Brain microvascular endothelial cell (primary cell): ENCODE data around the gene FNDC1.

ENCODE experiments used
- DNase-seq: peaks from one replicate; pipeline ENCODE4 v3.0.0-alpha.2; 2020
- H3K27ac ChIP-seq: fragments of 250-450 bp; sonication (Bioruptor Pico); 2 replicates; pipeline ENCODE4 v1.5.1; 2020; ENCODE audit warnings: mild to moderate bottlenecking, moderate library complexity
- H3K27me3 ChIP-seq: fragments of 250-450 bp; sonication (Bioruptor Pico); replicated peaks from 2 replicates; pipeline ENCODE4 v1.5.1; 2020; ENCODE audit warnings: mild to moderate bottlenecking
- H3K36me3 ChIP-seq: fragments of 250-450 bp; sonication (Bioruptor Pico); replicated peaks from 2 replicates; pipeline ENCODE4 v1.5.1; 2020; ENCODE audit warnings: mild to moderate bottlenecking
- H3K4me3 ChIP-seq: 2 replicates; pipeline ENCODE4 v1.5.1; 2011; ENCODE audit warnings: low read depth, mild to moderate bottlenecking, control low read depth, low read length, moderate library complexity
- in situ Hi-C: cut with HindIII; loops from 2 replicates; pipeline ENCODE4 v1.10.0; 2017; ENCODE audit warnings: low sequenced_read_pairs, low pct_ligation_motif_present
- TF ChIP-seq, protein P1 (sequence below): IDR thresholded peaks from 2 replicates; pipeline ENCODE4 v1.5.1; 2011; ENCODE audit warnings: low read depth, mild to moderate bottlenecking, moderate library complexity, low read length, control low read depth, inconsistent platforms; ENCODE audit errors: missing control alignments

Gene FNDC1

DNA sequence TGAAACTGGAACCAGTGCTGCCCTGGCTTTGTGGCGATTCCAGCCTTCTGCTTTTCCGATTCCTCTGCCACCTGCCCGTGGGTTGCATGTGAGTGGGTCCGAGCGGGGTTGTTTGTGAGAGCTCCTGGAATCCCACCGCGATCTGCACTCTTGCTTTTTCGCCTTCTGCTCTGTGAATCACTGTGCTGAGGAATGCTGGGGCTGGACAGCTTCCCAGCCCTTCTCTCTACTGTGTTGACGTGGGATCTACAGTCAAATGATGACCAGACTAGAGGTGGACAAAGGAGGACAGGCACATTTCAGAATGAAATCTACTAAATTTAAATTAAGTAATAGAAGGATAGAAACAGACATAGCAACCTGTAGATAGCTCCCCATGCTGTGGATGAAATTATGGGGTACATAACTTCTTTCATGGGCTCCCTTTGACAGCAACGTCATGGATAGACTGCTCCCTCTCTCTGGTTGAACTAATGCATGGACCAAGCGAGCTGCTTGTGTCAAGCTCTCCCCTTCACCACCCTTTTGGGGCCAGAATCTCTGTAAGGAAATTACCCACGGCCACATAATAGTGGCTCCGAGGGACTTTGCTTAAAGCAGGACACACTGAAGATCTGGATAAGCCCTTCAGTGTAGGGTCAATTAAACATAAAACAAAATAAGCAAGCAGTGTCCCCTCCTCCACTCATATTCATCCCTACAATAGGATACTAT is 2.0 kb downstream of the FNDC1 start:
- Histone ChIP-seq H3K36me3 (no peaks in the 10 kb centered on the region), H3K27ac (no peak overlapping the region), H3K27me3 (peaks cover 13% of the 10 kb centered on the region), H3K4me3 (no peak overlapping the region)
- in situ Hi-C loops, result loop anchor here (25.0 kb wide), 1 partner anchor 466 kb away; no protein-coding TSS in a partner anchor
- TF ChIP-seq, protein P1, sequence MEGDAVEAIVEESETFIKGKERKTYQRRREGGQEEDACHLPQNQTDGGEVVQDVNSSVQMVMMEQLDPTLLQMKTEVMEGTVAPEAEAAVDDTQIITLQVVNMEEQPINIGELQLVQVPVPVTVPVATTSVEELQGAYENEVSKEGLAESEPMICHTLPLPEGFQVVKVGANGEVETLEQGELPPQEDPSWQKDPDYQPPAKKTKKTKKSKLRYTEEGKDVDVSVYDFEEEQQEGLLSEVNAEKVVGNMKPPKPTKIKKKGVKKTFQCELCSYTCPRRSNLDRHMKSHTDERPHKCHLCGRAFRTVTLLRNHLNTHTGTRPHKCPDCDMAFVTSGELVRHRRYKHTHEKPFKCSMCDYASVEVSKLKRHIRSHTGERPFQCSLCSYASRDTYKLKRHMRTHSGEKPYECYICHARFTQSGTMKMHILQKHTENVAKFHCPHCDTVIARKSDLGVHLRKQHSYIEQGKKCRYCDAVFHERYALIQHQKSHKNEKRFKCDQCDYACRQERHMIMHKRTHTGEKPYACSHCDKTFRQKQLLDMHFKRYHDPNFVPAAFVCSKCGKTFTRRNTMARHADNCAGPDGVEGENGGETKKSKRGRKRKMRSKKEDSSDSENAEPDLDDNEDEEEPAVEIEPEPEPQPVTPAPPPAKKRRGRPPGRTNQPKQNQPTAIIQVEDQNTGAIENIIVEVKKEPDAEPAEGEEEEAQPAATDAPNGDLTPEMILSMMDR, result no peak
- DNase-seq, result peak; percentile 84

DNA sequence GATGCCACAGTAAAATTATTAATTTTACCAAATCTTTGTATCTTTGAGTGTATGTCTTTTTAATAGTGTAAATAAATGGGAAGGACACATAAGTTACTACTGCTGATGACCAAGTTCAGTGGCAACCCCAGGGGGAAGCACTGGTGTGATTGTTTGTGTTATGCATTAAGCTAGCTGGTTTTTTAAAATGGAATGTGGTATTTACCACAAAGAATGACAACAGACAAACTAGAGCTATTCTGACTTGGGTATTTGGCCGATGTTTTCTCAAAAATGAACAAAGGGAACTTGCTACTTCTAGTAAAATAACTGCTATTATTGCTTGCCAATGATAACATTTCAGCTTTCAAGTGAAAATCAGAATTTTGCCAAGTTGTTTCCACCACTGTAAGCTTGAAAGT is 2.9 kb downstream of the FNDC1 start:
- in situ Hi-C loops, result loop anchor here (25.0 kb wide), 1 partner anchor 465 kb away; no protein-coding TSS in a partner anchor
- H3K27me3 ChIP-seq, result peaks cover 9% of the 10 kb centered on the region
- no peak for DNase-seq

DNA sequence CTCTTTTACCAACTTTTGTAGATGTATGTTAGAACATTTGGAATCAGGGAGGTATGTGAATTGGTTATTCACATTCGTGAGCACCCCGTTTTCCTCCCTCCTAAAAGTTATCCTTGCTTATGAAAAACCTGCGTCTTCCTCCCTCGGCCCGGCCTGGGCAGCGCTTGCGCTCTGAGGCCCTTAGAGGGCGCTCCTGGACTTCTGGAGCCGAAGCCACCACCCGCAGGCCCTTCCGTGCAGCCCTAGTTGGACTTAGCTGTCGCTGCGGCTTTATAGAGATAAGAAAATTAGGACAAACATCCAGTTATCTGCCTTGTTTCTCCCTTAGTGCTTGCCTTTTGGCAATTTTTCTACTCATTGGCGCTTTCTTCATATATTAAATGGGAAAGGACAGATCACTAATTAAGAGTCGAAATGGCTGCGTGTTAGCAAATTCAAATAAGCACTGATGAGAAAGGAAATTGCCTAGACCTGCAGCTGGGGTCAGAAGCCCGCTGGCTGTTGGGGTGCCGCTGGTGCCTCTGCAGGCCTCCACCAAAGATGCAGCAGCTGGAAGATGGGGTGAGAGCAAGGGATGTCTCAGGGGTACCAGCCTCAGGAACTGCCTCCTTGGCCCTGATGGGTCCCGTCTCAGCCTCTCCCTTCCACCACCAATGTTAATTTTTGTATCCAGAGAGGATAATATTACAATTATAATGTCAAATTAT is 5.2 kb downstream of the FNDC1 start:
- Histone ChIP-seq H3K4me3 (no peak overlapping the region), H3K27ac (no peak overlapping the region), H3K36me3 (no peaks in the 10 kb centered on the region), H3K27me3 (peaks cover 4% of the 10 kb centered on the region)
- TF ChIP-seq, protein P1, result peak; percentile 99
- in situ Hi-C loops, result loop anchor here (25.0 kb wide), 1 partner anchor 463 kb away; no protein-coding TSS in a partner anchor
- peak; percentile 77 for DNase-seq

More for the DNA sequence above, 2.9 kb downstream of the FNDC1 start:
- Histone ChIP-seq H3K36me3 (no peaks in the 10 kb centered on the region), H3K4me3 (no peak overlapping the region), H3K27ac (no peak overlapping the region)
- TF ChIP-seq, protein P1, result no peak

DNA sequence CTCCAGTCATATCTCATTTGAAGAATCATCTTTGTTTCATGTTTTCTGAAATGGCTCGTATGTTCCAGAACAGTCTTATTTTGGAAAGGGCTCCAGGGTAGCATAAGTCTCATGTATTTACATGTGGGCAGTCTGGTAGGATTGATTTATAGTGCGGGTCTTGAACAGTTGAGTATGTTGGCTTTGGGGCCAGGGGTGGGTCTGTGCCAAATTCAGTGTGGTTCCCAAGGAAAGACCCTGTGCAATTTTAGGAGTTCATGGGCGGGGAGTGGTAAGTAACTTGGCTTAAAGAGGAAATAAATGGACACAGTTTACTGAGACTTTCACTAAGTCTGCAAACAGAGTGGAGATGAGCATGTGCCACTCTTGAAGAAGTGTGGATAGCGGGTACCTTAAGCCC is 7.7 kb downstream of the FNDC1 start:
- Histone ChIP-seq H3K4me3 (no peak overlapping the region), H3K36me3 (no peaks in the 10 kb centered on the region), H3K27ac (no peak overlapping the region), H3K27me3 (no peaks in the 10 kb centered on the region)
- TF ChIP-seq, protein P1, result no peak
- in situ Hi-C loops, result no loop called here
- DNase-seq, result no peak

DNA sequence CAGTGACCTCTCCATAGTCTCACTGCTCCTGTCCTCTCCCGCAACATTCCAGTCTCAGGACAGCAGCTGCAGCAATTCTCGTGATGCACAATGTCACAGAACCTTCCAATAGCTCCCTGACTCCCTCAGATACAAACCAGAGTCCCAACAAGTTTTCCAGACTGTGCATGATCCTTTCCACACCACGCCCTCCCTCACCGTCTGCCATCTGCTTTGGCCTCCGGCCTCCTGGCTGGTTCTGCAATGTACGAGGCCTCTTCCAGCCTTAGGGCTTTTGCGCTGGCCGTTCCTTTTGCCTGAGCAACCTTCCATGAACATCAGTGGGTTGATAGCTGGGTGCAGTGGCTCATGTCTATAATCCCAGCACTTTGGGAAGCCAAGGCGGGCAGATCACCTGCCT is 9.6 kb downstream of the FNDC1 start:
- in situ Hi-C loops, result no loop called here
- DNase-seq, result no peak
- no peak overlapping the region for H3K4me3 ChIP-seq
- H3K27ac ChIP-seq, result no peak overlapping the region
- H3K36me3 ChIP-seq, result no peaks in the 10 kb centered on the region
- TF ChIP-seq, protein P1, result no peak
- no peaks in the 10 kb centered on the region for H3K27me3 ChIP-seq
